ENCODE data around the gene MATK.

The MATK gene, protein sequence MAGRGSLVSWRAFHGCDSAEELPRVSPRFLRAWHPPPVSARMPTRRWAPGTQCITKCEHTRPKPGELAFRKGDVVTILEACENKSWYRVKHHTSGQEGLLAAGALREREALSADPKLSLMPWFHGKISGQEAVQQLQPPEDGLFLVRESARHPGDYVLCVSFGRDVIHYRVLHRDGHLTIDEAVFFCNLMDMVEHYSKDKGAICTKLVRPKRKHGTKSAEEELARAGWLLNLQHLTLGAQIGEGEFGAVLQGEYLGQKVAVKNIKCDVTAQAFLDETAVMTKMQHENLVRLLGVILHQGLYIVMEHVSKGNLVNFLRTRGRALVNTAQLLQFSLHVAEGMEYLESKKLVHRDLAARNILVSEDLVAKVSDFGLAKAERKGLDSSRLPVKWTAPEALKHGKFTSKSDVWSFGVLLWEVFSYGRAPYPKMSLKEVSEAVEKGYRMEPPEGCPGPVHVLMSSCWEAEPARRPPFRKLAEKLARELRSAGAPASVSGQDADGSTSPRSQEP

DNA sequence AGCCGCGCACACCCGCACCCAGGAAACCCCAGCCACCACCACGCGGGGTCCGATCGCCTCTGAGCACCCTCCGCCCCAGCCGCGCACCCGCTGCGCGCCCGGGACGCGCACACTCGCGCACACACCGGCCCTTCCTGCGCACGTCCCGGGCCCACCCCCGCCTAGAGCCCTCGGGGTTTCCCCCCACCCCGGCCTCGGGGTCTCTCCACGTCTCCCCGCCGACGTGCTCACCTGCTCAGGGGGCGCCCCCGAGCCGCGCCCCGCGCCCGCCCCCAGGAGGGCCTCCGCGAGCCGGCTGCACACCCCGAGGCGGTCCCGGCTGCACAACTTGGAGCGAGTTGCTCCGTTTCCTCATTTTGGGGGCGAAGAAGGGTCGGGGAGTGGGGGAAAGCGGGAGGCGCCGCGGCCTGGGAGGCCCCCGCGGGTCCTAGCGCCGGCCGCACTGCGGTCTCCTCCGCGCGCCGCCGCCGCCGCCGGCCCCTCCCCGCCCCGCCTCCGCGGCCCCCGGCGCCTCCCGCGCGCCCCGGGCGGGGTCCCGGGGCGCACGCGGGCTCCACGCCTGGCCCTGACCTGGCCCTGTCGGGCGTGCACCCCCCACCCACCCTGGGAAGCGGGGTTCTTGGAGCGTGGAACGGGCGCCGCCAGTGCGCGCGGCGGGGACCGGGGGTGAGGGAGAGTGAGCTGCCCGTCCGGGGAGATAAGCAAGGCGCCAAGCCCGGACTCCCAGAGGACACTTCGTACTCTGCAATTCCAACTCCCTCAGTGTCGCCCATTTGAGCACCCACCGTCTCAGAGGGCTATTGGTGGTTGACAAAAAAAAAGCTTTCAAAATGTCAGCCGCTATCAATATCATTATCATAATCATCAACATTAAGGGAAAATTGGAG, at the start of gene MATK:
Gene MATK, minus strand, starts transcription at position 444 of the 887 bp plus-strand sequence. CDS start 1,246 bp downstream, outside the sequence.
- no peak for DNase-seq (ENCODE audit: low read depth)

DNA sequence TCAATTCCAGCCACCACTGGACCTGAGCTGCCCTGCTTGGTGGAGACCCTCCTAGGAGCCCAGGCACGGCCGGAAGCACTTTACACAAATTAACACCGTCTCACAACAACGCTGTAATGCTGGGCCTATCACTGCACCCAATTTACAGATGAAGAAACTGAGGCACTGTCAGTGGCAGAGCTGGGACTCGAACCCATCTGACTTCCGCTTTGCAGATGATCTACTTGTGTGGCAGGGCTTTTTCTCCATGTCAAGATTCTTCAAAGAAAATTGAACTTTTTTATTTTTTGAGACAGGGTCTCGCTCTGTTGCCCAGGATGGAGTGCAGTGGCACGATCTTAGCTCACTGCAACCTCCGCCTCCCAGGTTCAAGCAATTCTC, 48.9 kb upstream of the MATK start:
- DNase-seq (ENCODE audit: low read depth), result no peak

DNA sequence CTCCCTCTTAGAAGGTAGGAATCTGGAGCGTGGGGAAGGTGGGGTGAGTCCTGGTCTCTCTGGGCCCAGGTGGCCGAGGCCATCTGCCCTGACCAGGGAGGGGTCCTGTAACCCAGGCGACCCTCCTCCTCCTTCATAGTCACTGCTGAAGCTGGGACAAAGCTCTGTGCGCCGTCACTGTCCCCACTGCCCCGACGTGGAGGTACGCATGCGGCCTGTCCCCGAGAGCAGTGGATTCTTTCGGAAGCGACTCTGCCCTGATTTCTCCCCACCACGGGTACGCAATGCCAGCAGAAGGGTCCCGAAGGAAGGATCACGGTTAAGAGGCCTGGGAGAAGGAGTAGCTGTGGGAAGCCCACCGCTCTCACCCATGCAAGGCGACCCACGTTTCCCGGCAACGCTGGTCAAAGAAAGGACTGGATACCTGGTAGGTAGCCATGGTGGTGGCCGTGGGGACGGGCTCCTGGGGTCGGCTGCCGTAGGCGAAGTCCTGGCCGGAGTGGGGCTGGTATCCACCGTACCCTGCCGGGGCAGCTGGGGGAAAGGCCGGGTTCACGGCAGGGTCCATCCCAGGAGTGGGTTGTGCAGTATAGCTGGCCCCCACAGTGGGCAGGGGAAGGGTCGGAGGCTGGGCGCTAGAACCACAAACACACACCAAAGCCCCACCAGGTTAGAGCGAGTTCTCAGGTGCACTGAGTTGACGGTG, 48.3 kb upstream of the MATK start:
- DNase-seq (ENCODE audit: low read depth), result no peak

DNA sequence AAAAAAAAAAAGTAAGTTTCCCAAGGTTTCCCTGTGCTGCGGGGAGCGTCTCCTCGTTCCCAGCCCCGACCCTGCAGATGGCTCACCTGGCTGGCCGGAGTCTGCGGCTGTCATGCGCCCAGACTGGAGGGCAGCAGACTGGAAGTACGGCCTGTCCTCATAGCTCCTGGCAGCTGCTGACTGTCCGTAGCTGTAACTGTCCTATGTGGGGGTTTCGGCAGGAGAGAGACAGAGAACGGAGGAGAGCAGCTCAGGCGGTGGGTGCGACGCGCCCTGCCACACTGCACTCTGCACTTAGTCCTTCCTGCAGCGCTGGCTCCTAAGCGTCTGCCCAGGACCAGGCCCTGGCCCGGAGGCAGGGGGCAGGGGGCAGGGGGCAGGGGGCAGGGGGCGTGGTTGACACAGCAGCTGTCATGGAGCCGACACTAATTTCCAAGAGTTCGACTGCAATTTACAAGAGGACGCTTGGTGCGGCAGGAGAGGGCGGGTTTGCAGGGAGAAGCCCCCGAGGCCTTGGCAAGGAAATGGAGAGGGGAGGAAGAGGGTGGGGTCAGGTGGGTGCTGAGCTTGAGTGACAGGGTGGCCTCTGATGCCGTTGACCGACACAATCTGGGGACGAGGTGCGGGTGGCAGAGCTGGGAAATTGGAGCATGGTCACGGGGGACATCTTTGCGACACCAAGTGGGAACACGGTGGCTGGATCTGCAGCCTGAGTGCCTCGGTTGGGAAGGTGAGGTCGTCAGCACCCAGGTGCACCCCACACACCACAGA, 47.6 kb upstream of the MATK start:
- DNase-seq (ENCODE audit: low read depth), result no peak

DNA sequence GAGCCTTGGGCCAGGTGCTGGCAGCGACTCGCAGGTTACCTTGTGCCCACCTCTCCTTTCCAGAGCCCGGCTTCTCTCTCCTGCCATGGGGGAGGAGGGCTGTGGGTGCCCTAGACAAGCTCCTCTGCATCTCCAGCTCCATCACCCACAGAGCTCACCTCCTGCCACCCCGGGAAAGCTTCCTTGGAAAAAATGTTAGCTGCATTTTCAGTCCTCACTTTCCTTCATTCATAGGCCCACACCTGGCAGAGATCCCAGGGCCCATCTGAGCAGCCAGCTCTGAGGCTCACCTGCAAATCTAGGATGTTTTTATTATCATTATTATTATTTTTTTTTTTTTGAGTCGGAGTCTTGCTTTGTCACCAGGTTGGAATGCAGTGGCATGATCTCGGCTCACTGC, 45.8 kb upstream of the MATK start:
- no peak for DNase-seq (ENCODE audit: low read depth)

DNA sequence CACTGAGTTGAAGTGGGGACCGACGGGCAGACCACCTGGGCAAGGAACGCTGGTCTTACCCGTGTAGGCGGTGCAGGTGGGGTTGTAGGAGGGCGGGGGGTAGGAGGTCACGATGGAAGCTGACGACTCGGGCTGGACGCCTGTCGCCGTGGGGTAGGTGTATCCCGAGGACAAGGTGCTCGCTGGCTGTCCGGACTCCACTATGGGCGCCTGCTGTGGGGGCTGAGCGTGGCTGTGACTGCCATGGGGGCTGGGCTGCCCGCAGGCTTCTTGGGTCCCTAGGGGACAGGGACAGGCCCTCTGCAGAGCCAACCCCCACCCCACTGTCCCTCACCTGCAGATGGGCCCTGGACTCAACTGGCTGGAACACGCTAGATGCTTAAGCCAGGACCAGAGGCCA, 45.4 kb upstream of the MATK start:
- no peak for DNase-seq (ENCODE audit: low read depth)

DNA sequence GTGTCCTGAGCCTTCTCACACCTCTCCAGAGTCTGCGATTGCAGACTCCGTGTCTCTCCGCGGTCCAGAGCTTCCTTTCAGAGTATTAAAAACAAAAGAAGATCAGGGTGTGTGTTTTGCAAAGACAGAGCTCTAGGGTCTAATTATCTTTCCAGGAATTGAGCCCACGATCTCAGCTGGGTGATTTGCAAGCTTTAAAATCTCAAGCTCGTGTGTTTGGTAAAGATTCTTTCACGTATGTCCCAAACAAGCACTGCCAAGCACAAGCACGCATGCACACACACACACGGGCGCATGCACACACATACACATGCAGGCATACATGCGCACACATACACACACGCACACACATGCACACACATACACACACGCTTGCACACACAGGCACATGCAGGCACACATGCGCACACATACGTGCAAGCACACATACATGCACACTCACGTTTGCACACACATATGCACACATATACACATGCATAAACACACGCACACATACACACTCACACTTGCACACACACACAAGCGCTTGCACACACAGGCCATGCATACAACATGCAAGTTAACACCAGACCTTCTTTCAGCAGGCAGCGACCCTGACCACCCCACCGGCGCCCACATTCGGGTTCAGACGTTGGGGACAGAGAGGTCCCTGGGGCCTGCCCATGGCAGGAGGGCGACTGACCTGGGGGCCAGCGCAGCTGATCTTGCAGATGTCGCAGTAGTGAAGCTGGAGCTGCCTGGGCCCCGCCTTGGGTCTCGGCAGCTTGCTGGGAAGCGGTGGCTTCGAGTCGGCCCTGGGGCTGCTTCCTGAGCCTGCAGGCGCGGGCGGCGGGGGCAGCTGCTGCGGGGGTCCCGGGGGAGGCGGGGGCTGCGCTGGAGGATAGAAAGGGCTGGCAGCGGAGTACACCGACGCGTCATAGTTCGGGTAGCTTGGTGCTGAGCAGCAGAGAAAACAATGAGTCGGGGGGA, 44.7 kb upstream of the MATK start:
- DNase-seq (ENCODE audit: low read depth), result no peak

DNA sequence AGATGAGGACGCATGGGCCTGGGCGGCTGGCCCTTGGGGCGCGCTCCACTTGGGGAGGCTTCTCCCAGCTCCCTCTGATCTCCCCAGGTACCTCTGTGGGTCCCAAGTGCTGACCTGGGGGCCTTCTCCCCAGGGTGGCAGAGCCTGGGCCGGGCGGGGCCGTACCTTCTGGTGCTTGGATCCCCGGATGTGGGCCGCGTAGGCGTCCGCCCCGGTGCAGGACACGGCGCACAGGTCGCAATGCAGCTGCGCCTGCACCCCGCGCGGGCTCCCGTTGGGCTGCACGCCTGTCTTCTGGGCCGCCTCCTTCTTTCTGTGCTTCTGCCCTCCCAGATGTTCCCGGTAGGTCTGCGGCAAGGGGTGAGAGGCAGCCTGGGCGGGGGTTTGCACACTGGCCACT, 41.1 kb upstream of the MATK start:
- DNase-seq (ENCODE audit: low read depth), result no peak

DNA sequence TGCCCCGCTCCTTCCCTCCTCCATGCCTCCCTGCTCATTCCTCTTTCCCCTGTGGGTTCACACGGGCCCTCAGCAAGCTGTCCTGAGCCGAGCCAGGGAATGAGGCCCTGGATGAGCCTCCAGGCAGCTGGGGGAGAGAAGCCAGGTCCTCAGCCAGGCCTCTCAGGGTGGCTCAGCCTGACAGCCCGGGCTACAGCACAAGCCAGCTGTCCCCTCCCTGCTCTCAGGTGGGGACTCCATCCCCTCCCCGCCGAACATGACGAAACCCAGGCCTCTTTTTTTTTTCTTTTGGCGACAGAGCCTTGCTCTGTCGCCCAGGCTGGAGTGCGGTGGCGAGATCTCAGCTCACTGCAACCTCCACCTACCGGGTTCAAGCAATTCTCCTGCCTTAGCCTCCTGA, 40.0 kb upstream of the MATK start:
- no peak for DNase-seq (ENCODE audit: low read depth)

DNA sequence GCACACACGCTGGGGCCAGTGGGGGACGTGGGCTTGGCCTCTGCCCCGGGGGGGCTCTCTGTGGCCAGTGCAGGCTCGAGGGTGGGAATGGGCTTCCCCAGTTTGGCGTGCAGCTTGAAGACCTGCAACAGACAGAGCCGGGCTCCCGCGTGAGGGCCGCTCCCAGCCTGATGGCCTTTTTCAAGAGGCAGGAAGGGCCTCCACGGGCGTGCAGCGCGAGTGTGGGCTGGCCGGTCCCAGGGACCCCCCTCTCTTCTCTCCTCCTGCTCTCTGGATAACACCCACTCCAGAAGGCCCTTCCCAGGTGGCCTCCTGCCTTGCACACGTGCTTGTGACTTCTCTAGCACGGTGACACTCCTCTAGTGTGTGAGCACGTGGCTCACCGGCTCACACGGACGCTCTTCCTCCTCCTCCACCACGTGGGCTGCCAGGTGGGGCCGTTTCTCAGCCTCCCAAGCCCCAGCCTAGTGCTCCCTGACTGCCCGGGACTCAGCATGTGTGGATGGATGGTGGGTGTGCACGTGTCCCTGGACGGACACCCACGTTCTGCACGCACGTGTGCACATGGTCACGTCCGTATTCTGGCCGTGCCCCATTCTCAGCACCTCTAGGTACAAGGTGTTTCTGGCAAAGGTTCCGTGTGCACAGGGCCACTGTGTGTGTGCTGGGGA, 39.2 kb upstream of the MATK start:
- no peak for DNase-seq (ENCODE audit: low read depth)

DNA sequence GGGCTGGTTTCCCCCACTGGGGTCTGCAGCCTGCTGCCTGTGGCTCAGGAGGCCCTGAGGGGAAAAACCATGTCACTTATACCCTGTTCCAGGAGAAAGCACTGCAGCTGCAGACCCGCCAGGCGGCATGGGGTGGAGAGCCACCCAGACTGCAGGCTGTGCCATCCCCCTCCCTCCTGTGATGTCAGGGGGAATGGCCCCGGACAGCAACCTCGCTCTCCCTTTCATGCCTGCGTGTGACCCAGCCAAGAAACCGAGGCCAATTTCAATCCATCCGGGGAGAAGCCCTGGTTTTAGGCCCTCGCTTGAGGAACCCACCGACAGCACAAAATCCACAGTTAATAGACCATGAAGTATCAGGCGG, 37.2 kb upstream of the MATK start:
- no peak for DNase-seq (ENCODE audit: low read depth)

DNA sequence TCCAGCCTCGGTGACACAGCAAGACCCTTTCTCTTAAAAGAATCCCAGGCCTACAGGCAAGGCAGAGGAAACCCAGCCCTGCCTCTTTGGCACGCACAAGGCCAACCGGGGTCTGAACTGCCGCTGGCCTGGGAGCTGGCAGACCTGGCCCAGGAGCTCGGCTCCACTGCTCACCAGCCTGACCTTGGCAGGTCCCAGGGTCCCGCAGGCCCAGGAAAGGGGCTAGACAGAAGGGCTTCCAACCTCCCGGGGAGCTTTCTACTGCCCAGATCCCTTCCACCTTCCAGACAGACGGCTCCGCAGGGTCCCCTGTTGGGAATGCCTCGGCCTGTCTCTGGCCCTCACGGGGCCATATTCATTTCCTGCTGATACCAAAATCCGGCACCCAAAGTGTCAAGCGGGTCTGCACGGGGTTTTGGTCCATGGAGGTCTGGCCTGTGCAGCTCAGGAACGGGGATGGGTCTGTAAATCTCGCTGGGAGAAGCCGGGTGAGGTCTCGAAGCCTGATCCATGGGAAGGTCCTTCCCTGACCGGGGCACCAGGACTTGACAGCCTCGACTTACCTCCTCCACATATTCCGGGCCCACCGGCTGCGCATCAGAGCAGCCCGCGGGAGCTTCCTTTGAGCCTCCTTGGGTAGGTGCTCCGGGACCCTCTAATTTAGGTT, 36.6 kb upstream of the MATK start:
- no peak for DNase-seq (ENCODE audit: low read depth)

DNA sequence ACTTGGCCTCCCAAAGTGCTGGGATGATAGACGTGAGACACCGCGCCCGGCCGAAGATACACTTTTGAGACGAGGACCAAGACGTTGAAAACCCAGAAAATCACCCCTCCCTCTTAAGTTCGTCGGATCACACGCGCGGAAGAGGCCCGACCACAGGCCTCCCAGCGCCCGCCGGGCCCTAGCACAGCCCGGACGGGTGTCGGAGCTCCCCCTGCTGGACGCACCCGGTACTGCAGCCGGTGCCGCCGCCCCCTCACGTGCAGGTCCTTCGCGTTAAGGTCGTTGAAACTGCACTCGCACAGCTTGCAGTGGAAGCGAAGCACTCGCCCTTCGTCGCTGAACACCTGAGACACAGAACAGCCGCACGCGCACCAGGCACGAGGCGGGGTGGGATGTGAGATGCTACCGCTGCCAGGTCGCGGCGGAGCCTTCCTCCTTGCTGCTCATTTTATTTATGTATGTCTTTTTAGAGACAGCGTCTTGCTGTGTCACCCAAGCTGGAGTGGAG, 35.7 kb upstream of the MATK start:
- no peak for DNase-seq (ENCODE audit: low read depth)

DNA sequence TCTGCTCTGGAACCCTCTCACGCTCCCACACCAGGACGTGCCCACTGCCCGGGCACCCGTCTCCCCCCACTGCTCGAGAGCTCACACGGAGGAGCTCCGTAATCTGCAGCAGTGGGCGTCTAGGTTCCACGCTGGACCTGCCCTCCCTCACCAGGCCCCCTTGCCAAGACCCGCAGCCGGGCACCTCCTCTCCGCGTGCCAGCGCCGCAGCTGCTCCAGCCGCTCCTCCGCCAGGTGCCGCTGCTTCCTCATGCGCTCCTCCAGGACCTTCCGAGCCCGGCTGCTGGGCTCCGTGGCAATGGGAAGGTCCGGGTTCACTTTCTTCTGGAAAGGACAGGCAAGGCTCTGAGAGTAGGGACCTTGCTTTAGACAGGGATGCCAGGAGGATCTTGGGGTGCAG, 35.0 kb upstream of the MATK start:
- DNase-seq (ENCODE audit: low read depth), result no peak

DNA sequence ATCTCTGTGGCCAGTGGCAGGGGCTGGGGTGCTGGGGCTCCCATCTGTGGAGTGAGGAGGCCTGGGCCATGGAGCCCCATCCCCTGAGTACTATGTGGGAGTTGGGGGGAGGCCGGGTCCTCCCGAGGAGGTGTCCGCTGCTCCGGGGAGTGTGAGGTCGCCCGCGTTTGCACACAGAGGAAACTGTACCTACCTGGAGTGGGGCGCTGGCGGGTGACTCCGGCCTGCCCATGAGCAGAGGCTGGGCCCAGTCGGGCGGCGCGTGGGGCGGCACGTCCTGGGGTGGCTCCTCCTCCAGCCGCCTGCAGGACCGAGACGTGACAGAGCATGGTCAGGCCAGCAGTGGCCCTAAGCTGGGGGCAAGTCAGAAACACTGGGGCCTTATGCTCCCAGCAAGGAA, 33.8 kb upstream of the MATK start:
- no peak for DNase-seq (ENCODE audit: low read depth)

DNA sequence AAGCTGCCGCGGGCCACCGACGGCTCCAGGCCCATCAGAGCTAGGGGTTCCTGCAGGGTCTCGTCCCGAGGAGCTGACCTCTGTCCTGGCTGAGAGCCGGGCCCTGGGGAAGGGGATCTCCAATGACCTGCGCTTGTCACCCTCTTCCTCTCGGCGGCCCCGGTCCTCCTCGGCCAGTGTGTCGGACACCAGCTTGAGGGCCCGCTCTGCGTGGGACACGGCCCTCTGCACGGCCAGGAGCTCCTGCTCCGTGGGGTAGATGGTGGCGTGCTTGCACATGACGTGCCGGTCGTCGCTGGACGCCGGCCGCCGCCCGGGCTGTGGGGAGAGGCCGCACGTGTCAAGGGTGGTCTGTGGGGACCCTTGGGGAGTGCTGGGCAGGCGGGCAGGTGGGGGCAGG, 32.7 kb upstream of the MATK start:
- DNase-seq (ENCODE audit: low read depth), result no peak

DNA sequence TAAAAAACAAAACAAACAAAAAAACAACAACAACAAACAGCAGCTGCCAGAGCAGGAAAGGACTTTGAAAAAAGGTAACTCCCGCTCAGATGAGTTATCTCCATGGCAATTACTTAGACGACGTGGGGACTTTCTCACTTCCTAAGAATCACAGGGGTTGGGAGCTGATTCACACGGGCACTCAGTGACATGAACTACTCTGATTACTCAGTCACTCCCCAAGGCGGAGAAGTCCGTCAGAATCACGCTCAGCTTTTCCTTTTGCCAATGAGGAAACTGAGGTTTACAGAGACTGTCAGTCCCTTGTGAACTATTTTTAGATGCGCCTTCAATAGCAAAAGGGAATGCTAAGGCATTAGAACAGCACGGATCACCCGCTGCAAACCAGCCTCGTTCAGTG, 32.3 kb upstream of the MATK start:
- DNase-seq (ENCODE audit: low read depth), result no peak

DNA sequence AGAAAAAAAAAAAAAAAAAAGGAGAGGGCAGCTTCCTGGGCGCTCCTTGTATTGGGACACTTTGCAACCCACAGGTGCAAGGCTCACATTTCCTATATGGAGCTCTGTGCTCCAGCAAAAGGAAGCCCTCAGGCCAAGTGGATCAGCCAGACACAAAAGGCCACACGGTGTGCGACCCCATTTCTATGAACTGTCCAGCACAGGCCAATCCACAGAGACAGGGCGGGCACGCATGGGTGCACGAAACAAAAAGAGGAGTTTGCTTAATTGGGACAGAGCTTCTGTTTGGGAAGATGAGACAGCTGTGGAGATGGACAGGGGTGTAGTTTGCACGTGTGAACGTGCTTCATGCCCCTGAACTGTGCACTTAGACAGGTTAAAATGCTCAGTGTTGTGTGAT, 31.6 kb upstream of the MATK start:
- DNase-seq (ENCODE audit: low read depth), result no peak

DNA sequence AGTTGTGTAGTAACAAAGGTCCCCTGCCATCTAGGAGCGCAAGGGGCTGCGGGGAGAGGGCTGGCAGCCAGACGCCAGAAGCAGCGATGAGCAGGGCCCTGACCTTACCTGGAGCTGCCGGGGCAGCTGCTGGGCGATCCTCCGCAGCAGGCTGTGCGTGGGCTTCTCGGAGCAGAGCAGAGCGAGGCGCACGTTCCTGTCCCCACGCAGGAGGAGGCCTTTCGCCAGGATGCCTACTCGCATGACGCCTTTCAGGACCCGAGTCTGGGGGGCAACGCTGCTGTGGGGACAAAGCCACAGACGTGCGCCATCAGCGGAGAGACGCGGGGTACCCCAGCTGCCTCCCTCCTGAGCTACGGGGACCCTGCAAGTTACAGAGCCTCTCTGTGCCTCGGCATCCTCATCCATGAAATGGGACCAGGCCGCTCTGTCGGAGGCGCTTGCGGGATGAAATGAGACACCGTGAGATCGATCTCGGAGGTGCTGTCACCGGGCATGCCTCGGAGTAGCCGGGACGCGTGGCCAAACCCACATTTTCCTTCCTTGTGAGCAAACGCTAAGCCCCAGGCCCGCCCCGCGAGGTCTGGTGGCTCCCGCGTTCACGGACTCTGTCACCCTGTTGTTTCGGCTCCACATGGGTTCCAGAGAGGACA, 30.5 kb upstream of the MATK start:
- no peak for DNase-seq (ENCODE audit: low read depth)
